Vagina (tissue), 2 donors: ENCODE data around the gene MALT1.

Experiments used
- CTCF ChIP-seq, 3 experiments: fragments of 450-650 bp in 2 of 3; fragments of 200-600 bp in 1 of 3; sonication (generic) in 1 of 3; IDR thresholded peaks; one replicate each; pipeline ENCODE4 v1.5.1; 2017 to 2019; ENCODE audit warnings: antibody characterized with exemption in 3 of 3, mild to moderate bottlenecking in 2 of 3, moderate library complexity in 2 of 3
- POLR2A ChIP-seq, 2 donors: fragments of 450-650 bp; IDR thresholded peaks; one replicate each; pipeline ENCODE4 v1.6.1; 2017; ENCODE audit warnings: antibody characterized with exemption in 2 of 2, mild to moderate bottlenecking in 2 of 2, moderate library complexity in 2 of 2

DNA sequence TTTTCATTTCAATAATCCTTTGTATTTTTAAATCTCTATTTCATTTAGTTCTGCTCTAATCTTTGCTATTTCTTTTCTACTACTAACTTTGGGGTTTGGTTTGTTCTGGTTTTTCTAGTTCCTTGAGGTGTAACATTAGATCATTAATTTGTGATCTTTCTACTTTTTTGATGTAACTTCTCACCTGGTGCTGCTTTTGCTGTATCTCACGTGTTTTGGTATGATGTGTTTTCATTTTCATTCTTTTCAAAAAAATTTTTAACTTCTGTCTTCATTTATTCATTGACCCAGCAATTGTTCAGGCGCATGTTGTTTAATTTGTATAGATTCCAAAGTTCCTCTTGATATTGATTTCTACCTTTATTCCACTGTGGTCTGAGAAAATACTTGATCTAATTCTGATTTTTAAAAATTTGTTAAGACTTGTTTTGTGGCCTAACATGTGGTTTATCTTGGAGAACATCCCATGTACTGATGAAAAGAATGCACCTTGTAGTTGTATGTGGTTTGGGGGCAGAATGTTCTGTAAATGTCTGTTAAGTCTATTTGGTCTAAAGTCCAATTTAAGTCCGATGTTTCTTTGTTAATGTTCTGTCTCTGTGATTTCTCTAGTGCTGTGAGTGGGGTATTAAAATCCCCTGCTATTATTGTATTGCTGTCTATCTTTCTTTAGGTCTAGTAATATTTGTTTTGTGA is 17.3 kb upstream of the MALT1 start:
- no peak for TF ChIP-seq CTCF (IDR thresholded peaks at IDR 0.05)
- no peak for TF ChIP-seq POLR2A (IDR thresholded peaks at IDR 0.05)
